ENCODE data around the gene ZNF880. TPM values are rescaled to one million over a fixed set of nuclear protein-coding genes. Genes with fewer than 3 reads are reported as not detected.

Gene ZNF880
- polyA plus RNA-seq (2011; rRNA removed) (12.9 and 16.1 TPM in 2 replicates), polyA minus RNA-seq (2011; rRNA and poly(A)+ RNA removed) (11.5 and 11.7 TPM in 2 replicates)

GRCh38 chr19:52369559-52370340, at the start of gene ZNF880:
Gene ZNF880 (plus strand): TSS chr19:52369923. CDS start chr19:52369966, 43 bp downstream.
- peak; percentile 40 for DNase-seq (ENCODE audit: low read depth)
- ChIA-PET POLR2A (no interaction called here), CTCF (interaction anchor here (0.8 kb wide), 1 partner anchor 23 kb away, joined by 3 read pairs; no protein-coding TSS in a partner anchor)
- Histone ChIP-seq H3K27me3 (ENCODE audit: control insufficient read depth, insufficient read depth, low read length) (no peaks in the 10 kb centered on the region), H3K36me3 (ENCODE audit: control insufficient read depth, insufficient read depth, low read length) (peaks cover under 1% of the 10 kb centered on the region), H3K4me3 (ENCODE audit: low read depth, low read length) (peak within 1 kb of the TSS; percentile 50)
- TF ChIP-seq, protein P1, sequence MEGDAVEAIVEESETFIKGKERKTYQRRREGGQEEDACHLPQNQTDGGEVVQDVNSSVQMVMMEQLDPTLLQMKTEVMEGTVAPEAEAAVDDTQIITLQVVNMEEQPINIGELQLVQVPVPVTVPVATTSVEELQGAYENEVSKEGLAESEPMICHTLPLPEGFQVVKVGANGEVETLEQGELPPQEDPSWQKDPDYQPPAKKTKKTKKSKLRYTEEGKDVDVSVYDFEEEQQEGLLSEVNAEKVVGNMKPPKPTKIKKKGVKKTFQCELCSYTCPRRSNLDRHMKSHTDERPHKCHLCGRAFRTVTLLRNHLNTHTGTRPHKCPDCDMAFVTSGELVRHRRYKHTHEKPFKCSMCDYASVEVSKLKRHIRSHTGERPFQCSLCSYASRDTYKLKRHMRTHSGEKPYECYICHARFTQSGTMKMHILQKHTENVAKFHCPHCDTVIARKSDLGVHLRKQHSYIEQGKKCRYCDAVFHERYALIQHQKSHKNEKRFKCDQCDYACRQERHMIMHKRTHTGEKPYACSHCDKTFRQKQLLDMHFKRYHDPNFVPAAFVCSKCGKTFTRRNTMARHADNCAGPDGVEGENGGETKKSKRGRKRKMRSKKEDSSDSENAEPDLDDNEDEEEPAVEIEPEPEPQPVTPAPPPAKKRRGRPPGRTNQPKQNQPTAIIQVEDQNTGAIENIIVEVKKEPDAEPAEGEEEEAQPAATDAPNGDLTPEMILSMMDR (IDR thresholded peaks at IDR 0.05; ENCODE audit: insufficient read depth, low read depth, low read length), result 0 out of 2 replicates have a peak, but pooled peaks have one; percentile 24

DNA sequence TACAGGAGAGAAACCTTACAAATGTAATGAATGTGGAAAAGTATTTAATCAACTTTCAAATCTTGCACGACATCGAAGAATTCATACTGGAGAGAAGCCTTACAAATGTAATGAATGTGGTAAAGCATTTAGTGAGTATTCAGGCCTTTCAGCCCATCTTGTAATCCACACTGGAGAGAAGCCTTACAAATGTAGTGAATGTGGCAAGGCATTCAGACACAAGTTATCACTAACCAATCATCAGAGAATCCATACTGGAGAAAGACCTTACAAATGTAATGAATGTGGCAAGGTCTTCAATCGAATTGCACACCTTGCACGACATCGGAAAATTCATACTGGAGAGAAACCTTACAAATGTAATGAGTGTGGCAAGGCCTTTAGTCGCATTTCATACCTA, 47.3 kb upstream of the ZNF880 start:
- no peak for DNase-seq (ENCODE audit: low read depth)

GRCh38 chr19:52331757-52332156, 38.0 kb upstream of the ZNF880 start:
- CTCF ChIA-PET, result no interaction called here
- Histone ChIP-seq H3K27me3 (ENCODE audit: control insufficient read depth, insufficient read depth, low read length) (no peaks in the 10 kb centered on the region), H3K4me3 (ENCODE audit: low read depth, low read length) (no peak overlapping the region), H3K36me3 (ENCODE audit: control insufficient read depth, insufficient read depth, low read length) (no peaks in the 10 kb centered on the region)
- DNase-seq (ENCODE audit: low read depth), result no peak
- POLR2A ChIA-PET, result no interaction called here
- TF ChIP-seq, protein P1 (IDR thresholded peaks at IDR 0.05; ENCODE audit: insufficient read depth, low read depth, low read length), result no peak

More for the DNA sequence above, 47.3 kb upstream of the ZNF880 start:
- Histone ChIP-seq H3K27me3 (ENCODE audit: control insufficient read depth, insufficient read depth, low read length) (no peaks in the 10 kb centered on the region), H3K36me3 (ENCODE audit: control insufficient read depth, insufficient read depth, low read length) (peaks cover 5% of the 10 kb centered on the region), H3K4me3 (ENCODE audit: low read depth, low read length) (no peak overlapping the region)
- ChIA-PET POLR2A (no interaction called here), CTCF (no interaction called here)
- TF ChIP-seq, protein P1 (IDR thresholded peaks at IDR 0.05; ENCODE audit: insufficient read depth, low read depth, low read length), result no peak

DNA sequence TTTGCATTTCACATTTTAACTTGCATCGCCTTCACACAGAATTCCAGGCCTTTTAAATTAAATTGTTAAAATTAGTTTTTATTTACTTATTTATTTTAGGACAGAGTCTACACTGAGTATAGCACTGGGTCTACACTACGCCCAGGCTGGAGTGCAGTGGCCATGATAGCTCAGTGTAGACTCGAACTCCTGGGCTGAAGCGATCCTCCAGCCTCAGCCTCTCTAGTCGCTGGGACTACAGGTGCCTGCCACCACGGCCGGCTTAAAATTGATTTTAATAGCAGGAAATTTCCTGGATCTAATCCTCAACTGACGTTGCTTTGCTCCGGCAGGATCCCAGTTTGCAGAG, 34.0 kb upstream of the ZNF880 start:
- ChIA-PET CTCF (no interaction called here), POLR2A (no interaction called here)
- peak overlapping the region; percentile 73 for H3K4me3 ChIP-seq (ENCODE audit: low read depth, low read length)
- no peak for DNase-seq (ENCODE audit: low read depth)
- H3K27me3 ChIP-seq (ENCODE audit: control insufficient read depth, insufficient read depth, low read length), result no peaks in the 10 kb centered on the region
- TF ChIP-seq, protein P1 (IDR thresholded peaks at IDR 0.05; ENCODE audit: insufficient read depth, low read depth, low read length), result no peak
- H3K36me3 ChIP-seq (ENCODE audit: control insufficient read depth, insufficient read depth, low read length), result no peaks in the 10 kb centered on the region

- DNase-seq (ENCODE audit: low read depth), result peak; percentile 28
- Histone ChIP-seq H3K36me3 (ENCODE audit: control insufficient read depth, insufficient read depth, low read length) (no peaks in the 10 kb centered on the region), H3K27me3 (ENCODE audit: control insufficient read depth, insufficient read depth, low read length) (no peaks in the 10 kb centered on the region), H3K4me3 (ENCODE audit: low read depth, low read length) (peak within 1 kb of the TSS; percentile 73)
- ChIA-PET CTCF (interaction anchor here (1.0 kb wide), 1 partner anchor 12 kb away, joined by 3 read pairs; no protein-coding TSS in a partner anchor), POLR2A (no interaction called here)
- TF ChIP-seq, protein P1 (IDR thresholded peaks at IDR 0.05; ENCODE audit: insufficient read depth, low read depth, low read length), result no peak
Observed at GRCh38 chr19:52336117-52336790, 33.5 kb upstream of the ZNF880 start, which contains the start of gene ZNF610. Gene ZNF610 (plus strand): TSS chr19:52336243. CDS start chr19:52349173, 12,930 bp downstream.

Measured in BJ (cell line).